ENCODE results near the gene AGBL2. TPM values are rescaled to one million over a fixed set of nuclear protein-coding genes. Genes with fewer than 3 reads are reported as not detected.
"Not testable (repeated sequence)": the region's sequence is repeated elsewhere in the genome, so short reads cannot be mapped to it uniquely, and the experiment has no call there.

Gene AGBL2, protein sequence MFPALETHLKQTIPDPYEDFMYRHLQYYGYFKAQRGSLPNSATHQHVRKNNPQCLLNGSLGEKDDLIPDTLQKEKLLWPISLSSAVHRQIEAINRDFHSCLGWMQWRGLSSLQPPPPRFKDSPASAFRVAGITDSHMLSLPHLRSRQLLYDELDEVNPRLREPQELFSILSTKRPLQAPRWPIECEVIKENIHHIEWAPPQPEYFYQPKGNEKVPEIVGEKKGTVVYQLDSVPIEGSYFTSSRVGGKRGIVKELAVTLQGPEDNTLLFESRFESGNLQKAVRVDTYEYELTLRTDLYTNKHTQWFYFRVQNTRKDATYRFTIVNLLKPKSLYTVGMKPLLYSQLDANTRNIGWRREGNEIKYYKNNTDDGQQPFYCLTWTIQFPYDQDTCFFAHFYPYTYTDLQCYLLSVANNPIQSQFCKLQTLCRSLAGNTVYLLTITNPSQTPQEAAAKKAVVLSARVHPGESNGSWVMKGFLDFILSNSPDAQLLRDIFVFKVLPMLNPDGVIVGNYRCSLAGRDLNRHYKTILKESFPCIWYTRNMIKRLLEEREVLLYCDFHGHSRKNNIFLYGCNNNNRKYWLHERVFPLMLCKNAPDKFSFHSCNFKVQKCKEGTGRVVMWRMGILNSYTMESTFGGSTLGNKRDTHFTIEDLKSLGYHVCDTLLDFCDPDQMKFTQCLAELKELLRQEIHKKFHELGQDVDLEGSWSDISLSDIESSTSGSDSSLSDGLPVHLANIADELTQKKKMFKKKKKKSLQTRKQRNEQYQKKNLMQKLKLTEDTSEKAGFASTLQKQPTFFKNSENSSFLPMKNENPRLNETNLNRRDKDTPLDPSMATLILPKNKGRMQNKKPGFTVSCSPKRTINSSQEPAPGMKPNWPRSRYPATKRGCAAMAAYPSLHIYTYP
- 1.0 and 5.2 TPM in 2 replicates for total RNA-seq (2014; rRNA removed; shearing (Covaris generic))

DNA sequence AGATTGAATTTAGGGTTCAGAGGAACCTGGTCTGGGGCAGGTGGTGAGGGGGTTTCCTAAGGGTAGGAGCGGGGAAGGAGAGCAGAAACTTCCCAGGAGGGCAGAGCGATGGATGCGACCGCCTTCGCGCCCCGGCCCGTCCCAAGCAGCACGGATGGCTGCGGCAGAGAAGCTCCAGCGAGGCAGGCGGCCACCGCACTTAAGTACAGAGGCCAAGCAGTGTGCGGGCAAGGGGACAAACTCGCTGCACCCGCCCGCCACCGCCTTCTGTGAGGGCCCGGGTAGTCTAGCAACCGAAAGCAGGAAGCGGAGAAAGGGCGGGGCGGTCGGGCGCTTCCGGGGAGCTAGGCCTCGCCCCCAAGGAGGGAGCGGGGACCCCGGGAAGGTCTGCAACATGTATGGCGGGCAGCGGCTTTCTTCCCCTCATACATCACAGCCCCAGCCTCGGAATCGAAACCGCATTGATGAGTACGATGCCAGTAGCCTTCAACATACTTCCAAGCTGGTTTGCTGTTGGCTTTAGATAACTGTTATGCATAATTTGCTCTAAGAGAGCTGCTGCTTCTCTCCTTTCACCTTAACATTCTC, at the start of gene AGBL2:
AGBL2 (minus strand) TSS at position 288 of the 588 bp plus-strand sequence. CDS start 719 bp downstream, outside the sequence.
- DNase-seq = peak; percentile 92
- H3K36me3 ChIP-seq (replicated peaks; ENCODE audit: control insufficient read depth, insufficient read depth, low read length) = peaks cover 13% of the 10 kb centered on the region
- H3K27me3 ChIP-seq (ENCODE audit: control insufficient read depth, insufficient read depth, low read length) = no peaks in the 10 kb centered on the region
- H3K4me3 ChIP-seq (ENCODE audit: insufficient read depth, low read depth, low read length) = peak within 1 kb of the TSS; percentile 54

DNA sequence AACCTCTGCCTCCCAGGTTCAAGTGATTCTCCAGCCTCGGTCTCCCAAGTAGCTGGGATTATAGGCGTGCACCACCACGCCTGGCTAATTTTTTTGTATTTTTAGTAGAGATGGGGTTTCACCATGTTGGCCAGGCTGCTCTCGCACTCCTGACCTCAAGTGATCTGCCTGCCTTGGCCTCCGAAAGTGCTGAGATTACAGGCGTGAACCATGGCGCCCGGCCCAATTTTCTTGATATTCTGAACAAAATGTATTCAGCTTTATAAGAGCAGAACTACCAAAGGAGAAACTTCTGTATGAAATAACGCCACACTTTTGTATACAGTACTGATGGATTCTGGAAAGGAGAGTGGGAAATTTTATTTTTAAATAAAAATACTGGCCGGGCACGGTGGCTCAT, 44.1 kb upstream of the AGBL2 start:
- H3K27me3 ChIP-seq (ENCODE audit: control insufficient read depth, insufficient read depth, low read length); H3K4me3 ChIP-seq (ENCODE audit: insufficient read depth, low read depth, low read length); DNase-seq: not testable (repeated sequence)
- peaks cover 21% of the 10 kb centered on the region for H3K36me3 ChIP-seq (replicated peaks; ENCODE audit: control insufficient read depth, insufficient read depth, low read length)

DNA sequence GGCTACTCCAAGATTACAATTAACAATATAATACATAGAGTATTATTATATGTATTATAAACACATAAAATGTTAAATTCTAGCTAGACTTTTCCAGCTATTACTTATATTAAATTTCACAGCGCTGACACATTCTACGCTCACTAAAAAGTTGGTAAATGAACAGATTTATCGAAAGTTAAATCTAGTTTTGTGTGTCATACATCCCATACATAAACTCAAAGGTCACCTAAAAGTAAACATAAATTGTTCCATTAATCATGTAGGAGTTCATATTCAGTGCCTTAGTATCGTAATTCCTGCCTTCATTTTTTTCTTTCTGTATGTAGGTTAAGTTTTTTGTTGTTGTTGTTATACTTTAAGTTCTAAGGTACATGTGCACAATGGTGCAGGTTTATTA, 41.0 kb upstream of the AGBL2 start:
- Histone ChIP-seq H3K4me3 (ENCODE audit: insufficient read depth, low read depth, low read length) (no peak overlapping the region), H3K27me3 (ENCODE audit: control insufficient read depth, insufficient read depth, low read length) (no peaks in the 10 kb centered on the region), H3K36me3 (replicated peaks; ENCODE audit: control insufficient read depth, insufficient read depth, low read length) (peaks cover 38% of the 10 kb centered on the region)
- DNase-seq = no peak

DNA sequence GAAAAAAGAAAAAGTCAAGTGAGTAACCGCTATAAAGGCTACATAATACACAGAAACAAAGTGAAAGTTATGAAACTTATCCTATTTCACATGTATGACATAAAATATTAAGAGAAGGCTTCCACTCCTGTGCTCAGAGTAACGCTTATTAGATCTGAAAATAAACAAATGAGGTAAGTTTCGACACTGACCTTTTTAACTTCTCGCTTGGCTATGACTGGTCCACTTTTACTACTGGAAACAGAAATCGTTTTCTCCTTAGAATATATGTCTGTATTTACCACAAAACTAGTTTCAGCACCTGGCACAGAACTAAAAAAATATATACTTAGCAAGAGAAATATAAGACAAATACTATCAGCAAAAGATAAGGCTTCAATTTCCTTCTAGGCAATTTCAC, 35.6 kb upstream of the AGBL2 start:
- no peak for DNase-seq
- Histone ChIP-seq H3K36me3 (replicated peaks; ENCODE audit: control insufficient read depth, insufficient read depth, low read length) (peaks cover 49% of the 10 kb centered on the region), H3K27me3 (ENCODE audit: control insufficient read depth, insufficient read depth, low read length) (no peaks in the 10 kb centered on the region), H3K4me3 (ENCODE audit: insufficient read depth, low read depth, low read length) (no peak overlapping the region)

DNA sequence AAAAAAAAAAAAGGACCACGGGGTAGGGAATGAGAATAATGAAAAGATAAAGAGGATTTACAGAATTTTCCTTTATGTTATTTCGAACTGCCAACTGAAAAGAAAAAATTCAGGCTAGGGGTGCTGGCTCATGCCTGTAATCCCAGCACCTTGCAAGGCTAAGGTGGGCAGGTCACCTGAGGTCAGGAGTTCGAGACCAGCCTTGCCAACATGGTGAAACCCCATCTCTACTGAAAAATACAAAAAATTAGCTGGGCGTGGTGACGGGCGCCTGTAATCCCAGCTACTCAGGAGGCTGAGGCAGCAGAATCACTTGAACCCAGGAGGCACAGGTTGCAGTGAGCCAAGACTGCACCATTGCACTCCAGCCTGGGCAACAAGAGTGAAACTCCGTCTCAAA, 27.3 kb upstream of the AGBL2 start:
- H3K36me3 ChIP-seq (replicated peaks; ENCODE audit: control insufficient read depth, insufficient read depth, low read length) = peaks cover 45% of the 10 kb centered on the region
- DNase-seq; H3K4me3 ChIP-seq (ENCODE audit: insufficient read depth, low read depth, low read length); H3K27me3 ChIP-seq (ENCODE audit: control insufficient read depth, insufficient read depth, low read length): not testable (repeated sequence)

DNA sequence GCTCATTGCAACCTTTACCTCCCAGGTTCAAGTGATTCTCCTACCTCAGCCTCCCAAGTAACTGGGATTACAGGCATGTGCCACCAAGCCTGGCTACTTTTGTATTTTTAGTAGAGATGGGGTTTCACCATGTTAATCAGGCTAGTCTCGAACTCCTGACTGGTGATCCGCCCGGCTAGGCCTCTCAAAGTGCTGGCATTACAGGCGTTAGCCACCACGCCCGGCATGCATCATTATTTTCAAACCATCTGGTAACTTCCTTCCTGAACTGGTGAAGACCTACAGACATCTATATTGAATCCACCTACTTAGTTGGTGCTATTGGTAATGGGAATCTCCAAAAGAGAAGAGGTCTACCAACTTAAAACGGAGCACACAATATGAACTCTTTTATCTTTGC, 22.6 kb upstream of the AGBL2 start:
- H3K27me3 ChIP-seq (ENCODE audit: control insufficient read depth, insufficient read depth, low read length); DNase-seq; H3K4me3 ChIP-seq (ENCODE audit: insufficient read depth, low read depth, low read length): not testable (repeated sequence)
- H3K36me3 ChIP-seq (replicated peaks; ENCODE audit: control insufficient read depth, insufficient read depth, low read length) = peaks cover 35% of the 10 kb centered on the region

DNA sequence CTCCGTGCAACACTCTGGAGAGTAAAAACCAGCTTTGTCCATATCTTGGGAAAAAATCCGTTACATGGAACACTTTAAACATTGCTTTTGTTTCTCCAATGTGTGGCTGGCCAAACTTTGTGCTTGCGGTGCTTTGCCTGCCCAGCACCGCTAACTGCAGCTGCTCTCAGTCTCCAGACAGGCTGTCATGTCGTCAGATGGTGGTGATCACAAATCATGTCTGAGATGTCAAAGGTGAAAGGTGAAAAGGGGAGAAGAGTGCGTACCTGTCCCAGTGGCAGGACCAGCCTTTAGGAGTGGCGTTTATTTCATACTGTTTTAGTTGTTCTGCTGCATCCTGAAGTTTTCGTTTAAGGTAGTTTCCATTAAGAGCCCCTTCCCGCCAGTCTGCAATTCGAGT, 17.1 kb upstream of the AGBL2 start:
- peaks cover 46% of the 10 kb centered on the region for H3K36me3 ChIP-seq (replicated peaks; ENCODE audit: control insufficient read depth, insufficient read depth, low read length)
- DNase-seq = no peak
- no peaks in the 10 kb centered on the region for H3K27me3 ChIP-seq (ENCODE audit: control insufficient read depth, insufficient read depth, low read length)
- H3K4me3 ChIP-seq (ENCODE audit: insufficient read depth, low read depth, low read length) = no peak overlapping the region

DNA sequence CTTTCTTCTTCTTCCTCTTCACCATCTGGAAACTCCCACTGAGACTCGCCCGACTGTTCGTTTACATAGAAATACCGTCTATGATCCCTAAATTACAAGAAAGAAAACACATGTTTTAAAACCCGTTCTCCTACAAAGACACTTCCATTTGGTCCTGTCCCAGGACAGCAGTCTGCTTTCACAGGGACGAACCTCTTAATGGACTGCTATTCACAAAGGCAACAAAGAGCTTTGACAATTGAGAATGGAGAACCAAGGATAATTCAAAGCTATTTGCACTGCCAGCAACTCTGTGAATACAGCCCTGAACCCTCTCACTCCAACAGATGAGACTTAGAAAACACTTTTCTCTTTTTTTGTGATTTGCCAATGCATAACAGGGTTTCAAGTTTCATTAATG, 16.3 kb upstream of the AGBL2 start:
- Histone ChIP-seq H3K27me3 (ENCODE audit: control insufficient read depth, insufficient read depth, low read length) (no peaks in the 10 kb centered on the region), H3K36me3 (replicated peaks; ENCODE audit: control insufficient read depth, insufficient read depth, low read length) (peaks cover 49% of the 10 kb centered on the region), H3K4me3 (ENCODE audit: insufficient read depth, low read depth, low read length) (no peak overlapping the region)
- DNase-seq = no peak

DNA sequence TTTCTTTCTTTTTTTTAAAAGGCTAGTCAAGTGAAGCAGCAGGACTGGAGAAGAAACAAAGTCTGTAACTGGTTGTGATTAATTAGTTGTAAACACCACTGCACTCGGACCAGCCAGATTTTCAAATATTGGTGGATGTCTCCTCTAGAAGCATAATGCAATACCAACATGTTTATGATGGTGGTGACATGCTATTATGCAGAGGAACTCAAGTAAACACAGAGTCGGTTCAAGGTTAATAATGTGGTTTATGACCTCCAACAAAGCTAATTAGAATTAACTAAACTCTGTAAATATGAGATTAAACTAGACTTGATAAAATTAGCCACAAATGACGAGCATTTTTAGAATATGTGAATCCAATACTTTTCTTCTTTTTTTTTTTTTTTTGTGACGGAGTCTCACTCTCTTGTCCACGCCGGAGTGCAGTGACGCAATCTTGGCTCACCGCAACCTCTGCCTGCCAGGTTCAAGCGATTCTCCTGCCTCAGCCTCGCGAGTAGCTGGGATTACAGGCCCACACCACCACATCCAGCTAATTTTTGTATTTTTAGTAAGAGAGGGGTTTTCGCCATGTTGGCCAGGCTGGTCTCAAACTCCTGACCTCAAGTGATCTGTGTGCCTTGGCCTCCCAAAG, 11.8 kb upstream of the AGBL2 start:
- Histone ChIP-seq H3K4me3 (ENCODE audit: insufficient read depth, low read depth, low read length) (no peak overlapping the region), H3K36me3 (replicated peaks; ENCODE audit: control insufficient read depth, insufficient read depth, low read length) (peaks cover 52% of the 10 kb centered on the region), H3K27me3 (ENCODE audit: control insufficient read depth, insufficient read depth, low read length) (no peaks in the 10 kb centered on the region)
- DNase-seq = no peak

DNA sequence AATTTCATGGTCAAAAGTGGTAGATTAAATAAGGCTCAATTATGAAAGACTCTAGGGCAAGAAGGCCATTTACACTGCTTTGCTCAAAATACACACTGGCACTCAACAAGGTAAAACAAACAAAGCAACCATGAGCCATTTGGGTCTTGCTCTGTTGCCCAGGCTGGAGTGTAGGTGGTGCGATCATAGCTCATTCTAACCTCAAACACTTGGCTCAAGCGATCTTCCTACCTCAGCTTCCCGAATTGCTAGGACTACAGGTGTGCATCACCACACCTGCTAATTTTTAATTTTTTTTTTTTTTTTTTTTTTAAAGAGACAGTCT, 10.9 kb upstream of the AGBL2 start:
- no peaks in the 10 kb centered on the region for H3K27me3 ChIP-seq (ENCODE audit: control insufficient read depth, insufficient read depth, low read length)
- DNase-seq = no peak
- no peak overlapping the region for H3K4me3 ChIP-seq (ENCODE audit: insufficient read depth, low read depth, low read length)
- peaks cover 46% of the 10 kb centered on the region for H3K36me3 ChIP-seq (replicated peaks; ENCODE audit: control insufficient read depth, insufficient read depth, low read length)

DNA sequence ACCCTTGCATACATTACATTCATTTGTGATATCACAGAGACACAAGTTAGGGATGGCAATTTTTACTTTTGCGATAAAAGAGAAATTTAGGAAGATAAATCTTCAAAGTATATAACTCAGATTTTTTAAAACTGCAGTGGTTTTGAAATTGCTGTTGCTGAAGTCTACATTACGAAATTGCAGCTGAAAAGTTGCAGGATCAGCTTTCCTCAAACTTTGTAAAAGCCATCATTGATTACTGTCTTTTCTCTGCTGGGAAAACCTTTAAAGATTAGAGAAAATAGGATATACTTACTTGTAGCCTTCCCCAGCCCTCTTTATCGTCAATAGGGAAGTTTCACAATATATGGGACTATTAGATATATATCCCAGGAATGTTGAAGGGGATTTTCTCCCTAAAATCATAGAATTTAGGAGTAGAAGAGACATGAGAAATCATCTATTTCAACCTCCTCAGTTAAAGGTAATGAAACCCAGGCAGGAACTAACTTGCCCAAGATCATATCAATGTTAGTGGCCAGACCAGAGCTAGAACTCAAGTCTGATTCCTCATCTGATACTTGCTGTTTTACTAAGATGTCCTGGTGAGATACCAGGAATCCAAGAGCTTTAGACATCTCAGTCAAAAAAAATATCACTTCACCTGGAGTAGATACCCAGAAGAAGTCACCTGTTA, 10.4 kb upstream of the AGBL2 start:
- peaks cover 42% of the 10 kb centered on the region for H3K36me3 ChIP-seq (replicated peaks; ENCODE audit: control insufficient read depth, insufficient read depth, low read length)
- no peaks in the 10 kb centered on the region for H3K27me3 ChIP-seq (ENCODE audit: control insufficient read depth, insufficient read depth, low read length)
- H3K4me3 ChIP-seq (ENCODE audit: insufficient read depth, low read depth, low read length) = no peak overlapping the region
- DNase-seq = no peak

DNA sequence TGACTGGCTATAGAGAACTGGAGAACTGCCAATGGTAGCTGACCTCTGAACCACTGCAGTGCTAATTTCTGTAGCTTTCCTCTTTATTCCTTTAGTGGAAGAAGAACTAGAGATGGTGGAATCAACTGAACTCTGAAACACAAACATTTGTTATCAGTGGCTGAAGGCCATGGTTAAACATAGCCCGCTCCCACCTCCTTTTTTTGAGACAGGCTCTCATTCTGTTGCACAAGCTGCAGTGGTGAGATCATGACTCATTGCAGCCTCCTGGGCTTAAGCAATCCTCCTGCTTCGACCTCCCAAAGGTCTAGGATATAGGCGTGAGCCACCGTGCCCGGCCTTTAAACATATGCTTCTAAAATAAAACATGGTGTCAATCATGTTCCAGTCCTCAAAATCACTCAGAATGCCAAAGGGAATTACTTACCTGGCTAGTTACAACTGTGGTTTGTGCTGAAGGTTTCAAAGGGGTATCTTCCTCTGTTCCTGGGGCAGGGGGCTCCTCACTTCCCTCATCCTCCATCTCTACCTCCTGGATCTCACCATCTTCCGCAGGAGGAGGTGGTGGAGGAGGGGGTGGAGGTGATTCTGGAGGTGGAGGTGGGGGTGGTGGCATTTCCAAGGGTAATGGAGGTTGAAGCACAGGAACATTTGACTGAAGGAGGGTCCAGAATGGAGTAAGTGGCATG, 9.0 kb upstream of the AGBL2 start:
- no peak for DNase-seq
- Histone ChIP-seq H3K27me3 (ENCODE audit: control insufficient read depth, insufficient read depth, low read length) (no peaks in the 10 kb centered on the region), H3K4me3 (ENCODE audit: insufficient read depth, low read depth, low read length) (no peak overlapping the region), H3K36me3 (replicated peaks; ENCODE audit: control insufficient read depth, insufficient read depth, low read length) (peaks cover 38% of the 10 kb centered on the region)

DNA sequence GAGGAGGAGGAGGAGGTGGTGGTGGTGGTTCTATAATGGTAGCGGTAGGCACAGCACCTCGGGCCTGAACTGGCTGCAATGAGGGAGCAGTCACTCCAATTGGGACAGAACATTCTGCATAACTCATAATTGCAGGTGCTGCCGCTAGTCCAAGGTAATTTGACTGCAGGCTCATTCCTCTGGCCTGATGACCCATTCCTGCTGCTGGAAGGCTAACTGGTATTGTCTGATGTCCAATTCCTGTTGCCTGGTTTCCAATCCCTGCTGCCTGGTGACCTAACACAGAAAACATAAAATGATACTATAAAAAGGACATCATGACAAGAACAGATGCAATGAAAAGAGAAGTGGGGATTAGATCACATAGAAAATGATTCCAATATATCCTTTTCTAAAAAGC, 7.9 kb upstream of the AGBL2 start:
- Histone ChIP-seq H3K27me3 (ENCODE audit: control insufficient read depth, insufficient read depth, low read length) (no peaks in the 10 kb centered on the region), H3K36me3 (replicated peaks; ENCODE audit: control insufficient read depth, insufficient read depth, low read length) (peaks cover 40% of the 10 kb centered on the region), H3K4me3 (ENCODE audit: insufficient read depth, low read depth, low read length) (no peak overlapping the region)
- DNase-seq = no peak

Measured in H7 (cell line).